ENCODE results near the gene AHR.
A peak's percentile ranks its signal among the peaks of the same experiment; 100 is the strongest.

AHR gene

DNA sequence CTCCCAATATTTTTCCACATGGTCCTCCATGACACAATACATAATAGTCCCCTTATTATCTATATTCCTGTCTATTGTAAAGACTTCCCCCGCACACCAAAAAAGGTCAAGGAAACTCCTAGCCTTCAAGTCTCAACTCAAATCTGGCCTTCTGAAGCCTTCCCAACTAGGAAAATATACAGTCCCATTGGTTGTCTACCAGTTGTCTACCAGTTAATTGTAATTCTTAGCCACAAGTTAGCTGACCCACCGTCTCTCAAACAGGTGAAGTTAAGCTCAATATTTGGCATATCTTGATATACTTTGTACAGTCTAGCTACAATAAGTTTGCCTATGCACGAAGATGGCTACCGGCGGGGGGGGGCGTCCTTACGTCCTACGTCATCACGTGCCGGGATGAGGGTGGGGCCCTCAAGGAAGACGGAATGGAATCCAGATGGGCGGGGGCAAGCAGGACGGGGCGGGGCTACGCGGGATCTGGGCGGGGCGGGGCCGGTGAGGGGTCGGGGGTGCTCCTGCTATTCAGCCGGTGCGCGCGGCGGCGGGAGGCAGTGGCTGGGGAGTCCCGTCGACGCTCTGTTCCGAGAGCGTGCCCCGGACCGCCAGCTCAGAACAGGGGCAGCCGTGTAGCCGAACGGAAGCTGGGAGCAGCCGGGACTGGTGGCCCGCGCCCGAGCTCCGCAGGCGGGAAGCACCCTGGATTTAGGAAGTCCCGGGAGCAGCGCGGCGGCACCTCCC, at the start of gene AHR:
Gene AHR (plus strand): TSS at position 551 of the 738 bp plus-strand sequence. CDS start 613 bp downstream, outside the sequence.
- FAIRE-seq = no peak

GRCh38 chr7:17253885-17254284, 44.6 kb upstream of the AHR start:
- no peak for FAIRE-seq

DNA sequence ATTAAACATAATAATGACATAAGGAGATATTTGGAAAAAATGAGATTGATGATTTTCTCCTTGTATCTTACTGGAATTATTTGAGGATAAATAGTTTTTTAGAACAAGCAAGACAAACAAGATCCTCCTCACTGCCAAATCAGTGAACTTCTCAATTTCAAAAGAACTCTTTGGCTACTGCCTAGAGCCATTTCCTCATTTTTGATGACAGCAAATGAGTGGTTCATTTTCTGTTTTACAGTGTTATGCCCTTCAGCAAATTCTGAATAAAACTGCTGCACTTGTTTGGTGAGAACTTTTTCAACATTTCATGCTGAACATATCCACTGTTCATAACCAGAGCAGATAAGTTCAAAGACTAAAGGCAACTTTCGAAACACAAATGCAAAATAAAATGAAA, 42.5 kb upstream of the AHR start:
- no peak for FAIRE-seq

- FAIRE-seq = no peak
These were observed 42.1 kb upstream of the AHR start for GRCh38 chr7:17256375-17256774.

DNA sequence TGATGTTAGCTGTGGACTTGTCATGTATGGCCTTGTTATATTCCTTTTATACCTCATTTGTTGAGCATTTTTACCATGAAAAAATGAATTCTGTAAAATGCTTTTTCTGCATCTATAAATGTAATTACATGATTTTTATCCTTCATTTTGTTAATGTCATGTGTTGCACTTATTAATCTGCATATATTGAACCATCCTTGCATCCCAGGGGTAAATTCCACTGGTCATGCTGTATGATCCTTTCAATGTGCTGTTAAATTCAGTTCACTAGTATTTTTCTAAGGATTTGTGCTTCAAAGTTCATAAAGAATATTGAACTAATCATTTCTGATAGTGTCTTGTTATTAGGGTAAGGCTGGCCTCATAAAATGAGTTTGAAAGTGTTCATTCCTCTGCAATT, 31.9 kb upstream of the AHR start:
- FAIRE-seq = no peak

GRCh38 chr7:17269341-17270221, 28.9 kb upstream of the AHR start:
- no peak for FAIRE-seq

DNA sequence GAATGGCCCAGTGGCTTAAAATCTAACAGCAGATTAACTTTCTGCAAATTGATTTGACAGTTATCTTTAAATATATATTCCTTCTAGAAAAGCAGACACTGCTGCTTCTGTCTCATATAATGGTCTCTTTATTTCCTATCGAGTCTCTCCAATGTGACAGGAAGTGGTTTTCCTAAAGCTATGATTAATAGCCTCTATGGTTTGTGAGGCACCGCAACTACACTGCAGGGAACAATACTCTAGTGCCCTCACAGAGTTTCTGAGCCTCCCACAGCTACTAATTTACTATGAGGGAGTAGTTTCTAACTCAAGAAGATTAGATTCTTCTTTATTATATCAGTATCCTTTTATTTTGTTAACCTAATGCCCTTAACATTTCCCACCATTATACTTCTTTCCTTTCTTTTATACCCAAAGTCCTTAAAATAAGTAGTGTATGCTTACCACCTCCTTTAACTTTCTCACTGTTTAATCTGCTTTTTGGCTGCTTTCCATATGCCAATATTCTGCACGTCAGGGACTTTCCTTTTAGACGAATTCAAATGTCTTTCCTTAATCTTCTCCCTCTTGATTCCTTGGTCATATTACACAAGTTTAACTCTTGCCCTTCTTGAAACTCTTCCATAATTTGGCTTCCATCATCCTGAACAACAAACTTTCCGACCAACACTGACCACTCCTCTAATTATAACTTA, 23.8 kb upstream of the AHR start:
- no peak for FAIRE-seq

DNA sequence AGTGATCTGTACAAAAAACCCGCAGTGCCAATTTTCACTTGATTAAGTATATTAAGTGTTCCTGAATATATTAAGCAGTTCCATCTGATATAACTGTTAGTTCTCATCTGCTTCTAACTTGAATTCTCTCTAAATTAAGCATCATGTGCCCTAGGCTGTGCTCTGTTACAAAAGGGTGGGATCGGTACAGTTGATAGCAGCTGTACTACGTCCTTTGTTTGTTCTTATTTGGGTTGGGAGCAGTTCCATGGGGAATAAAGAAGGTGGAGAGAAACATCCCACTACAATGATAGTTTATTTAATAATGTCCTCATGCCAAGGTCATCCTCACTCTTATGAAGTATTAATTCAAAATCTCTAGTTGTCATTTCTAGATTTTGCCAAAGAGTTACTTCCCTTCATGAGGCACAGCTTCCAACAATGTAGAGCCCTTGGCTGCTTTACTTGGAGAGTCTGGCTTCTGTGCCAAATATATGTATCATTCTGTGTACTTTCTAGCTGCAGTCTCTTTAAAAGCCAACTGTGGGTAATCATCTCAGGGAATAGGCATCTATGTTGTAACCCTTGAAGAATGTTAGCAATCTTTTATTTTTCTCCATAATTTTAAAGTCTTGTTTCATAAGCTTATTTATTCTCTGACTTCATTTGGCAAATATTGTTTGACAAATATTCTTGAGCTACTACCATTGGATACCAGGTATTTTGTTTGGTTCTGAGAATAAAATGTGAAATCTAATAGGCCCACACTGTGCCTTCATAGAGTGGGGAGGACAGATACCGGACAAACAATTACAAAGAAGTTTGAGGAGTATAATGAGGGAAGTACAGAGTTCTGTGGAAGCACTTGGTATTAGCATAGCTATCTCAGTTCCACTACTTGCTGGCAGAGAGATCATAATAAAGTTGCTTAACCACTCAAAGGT, 22.4 kb upstream of the AHR start:
- FAIRE-seq = no peak

- FAIRE-seq = no peak
These were observed 19.4 kb upstream of the AHR start for GRCh38 chr7:17279061-17279460.

GRCh38 chr7:17289074-17289645, 9.3 kb upstream of the AHR start:
- FAIRE-seq = no peak

DNA sequence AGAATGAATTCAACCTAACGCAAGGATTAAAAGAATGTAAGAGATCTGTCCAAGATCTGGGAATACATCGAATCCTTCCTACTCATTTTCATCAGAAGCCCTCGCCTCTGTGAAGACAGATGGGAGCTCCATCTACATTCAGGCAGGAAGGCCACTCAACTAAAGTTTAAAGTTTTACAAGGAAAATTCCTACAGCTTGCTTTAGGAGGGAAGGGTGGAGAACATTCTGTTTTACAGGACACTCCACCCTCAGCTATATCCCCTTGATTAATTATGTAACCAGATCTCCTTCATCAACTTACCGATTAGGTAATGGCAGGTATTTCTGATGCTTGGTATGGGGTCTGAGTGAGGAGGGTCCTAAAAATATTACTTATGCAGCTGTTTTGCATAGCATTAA, 5.6 kb upstream of the AHR start:
- FAIRE-seq = no peak

DNA sequence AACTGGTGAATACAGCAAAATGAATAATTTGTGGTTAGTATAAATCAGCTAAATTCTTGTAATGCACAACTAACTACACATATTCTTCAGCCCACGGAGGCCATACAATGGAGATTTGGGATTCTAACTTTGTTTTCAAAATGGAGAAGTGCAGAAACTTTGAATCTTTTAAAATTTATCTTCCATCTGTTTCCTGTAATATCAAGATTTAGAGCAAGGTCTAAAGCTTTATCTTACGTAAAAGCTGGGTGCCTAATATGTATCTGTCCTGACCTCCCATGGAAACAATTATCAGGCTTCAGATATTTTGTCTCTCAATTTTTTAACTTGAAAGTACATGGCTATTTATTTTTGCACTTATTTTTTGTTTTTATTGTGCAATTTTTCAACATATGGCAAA, 5.0 kb upstream of the AHR start:
- no peak for FAIRE-seq

DNA sequence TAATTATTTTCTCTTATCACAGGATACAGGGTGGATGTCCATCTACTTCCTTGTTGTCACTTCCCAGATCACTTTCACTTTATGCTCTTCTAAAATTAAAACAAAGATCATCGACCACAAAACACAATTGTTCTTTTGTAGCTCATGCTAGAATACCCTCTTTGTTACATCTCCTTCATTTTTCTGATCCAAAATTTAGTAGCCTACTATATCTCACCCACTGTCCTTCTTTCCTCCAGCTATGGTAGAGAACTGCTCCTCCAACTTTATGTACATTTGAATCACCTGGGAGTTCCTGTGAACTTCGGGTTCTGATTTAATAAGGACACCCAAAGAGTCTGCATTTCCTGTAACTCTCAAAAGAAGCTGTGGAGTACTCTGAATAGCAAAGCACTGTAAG, 1.2 kb upstream of the AHR start:
- no peak for FAIRE-seq

- no peak for FAIRE-seq
These were observed 509 bp downstream of the AHR start for GRCh38 chr7:17298840-17299482.

GRCh38 chr7:17299483-17299991, 1.1 kb downstream of the AHR start:
- no peak for FAIRE-seq

DNA sequence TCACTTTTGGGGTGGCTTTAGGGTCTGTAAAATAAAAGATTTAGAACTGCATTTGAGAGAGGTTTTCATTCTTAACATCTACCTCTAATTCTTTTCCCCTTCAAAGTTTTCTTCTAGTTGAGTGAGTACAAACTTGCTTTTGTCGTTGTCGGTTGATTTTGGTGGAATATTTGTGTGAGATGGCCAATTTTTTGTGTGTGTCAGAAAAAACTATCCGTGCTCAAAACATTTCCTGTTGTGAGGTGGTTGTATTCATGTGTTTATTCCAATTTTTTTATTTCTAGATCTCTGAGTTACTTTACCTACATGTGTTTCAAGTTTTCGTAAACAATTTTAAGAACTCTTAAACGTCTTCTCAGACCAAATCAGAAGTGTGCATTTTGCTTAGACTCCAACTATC, 1.6 kb downstream of the AHR start:
- FAIRE-seq = no peak

GRCh38 chr7:17300437-17300836, 2.0 kb downstream of the AHR start:
- no peak for FAIRE-seq

- peak; percentile 87 for FAIRE-seq
These were observed 3.3 kb downstream of the AHR start for GRCh38 chr7:17301471-17302456.

DNA sequence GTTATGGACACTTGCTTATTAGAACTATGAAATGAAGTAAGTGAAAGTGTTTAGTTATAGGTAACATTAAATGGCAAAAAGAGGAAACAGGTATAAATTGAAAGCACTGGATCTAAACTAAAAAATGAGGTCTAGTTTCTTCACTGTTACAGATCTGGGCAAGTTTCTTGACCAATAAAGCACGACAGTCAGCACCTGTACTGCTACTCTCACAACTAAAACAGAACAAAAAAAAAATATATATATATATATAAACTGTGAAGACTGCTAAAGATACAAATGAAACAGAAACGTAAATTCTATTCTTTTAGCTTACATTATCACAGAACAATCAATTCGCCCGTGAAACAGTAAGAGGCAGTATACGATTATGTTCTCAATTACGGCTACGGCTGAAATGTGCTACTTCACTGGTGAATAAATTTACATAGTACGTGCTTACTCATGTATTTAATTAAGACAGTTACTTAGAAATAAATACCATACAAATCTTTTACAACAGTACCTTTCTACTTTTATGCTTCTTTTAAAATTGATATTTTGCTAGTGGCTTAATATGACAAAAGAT, 4.2 kb downstream of the AHR start:
- no peak for FAIRE-seq

DNA sequence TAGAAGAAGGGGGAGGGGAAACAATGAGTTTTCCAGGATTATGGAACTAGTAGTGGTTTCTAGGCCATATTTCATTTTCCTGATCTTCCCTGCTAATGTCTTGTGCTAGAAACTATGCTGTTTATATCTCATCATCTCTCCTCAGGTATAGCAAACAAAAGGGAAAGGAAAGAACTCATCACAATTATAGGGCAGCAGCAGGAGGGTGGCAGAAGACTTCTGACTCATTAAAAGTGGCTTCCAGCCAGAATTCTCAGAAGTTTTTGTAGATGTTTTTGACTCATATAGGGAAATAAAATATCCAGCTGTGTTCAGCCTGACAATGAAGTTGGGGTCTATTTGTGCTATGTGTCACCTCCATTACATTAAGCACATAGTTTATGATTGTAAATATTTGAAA, 6.5 kb downstream of the AHR start:
- FAIRE-seq = no peak
